SK-N-SH (cell line): ENCODE results near the gene TIAM1.

Experiments used
- EP300 ChIP-seq, 2 experiments: IDR thresholded peaks; 2 replicates each; pipeline versions ENCODE4 v1.4.0 to v1.6.1; 2012; ENCODE audit warnings: borderline replicate concordance in 1 of 2, low read depth in 1 of 2, low read length in 1 of 2
- GABPA ChIP-seq: IDR thresholded peaks from 2 replicates; pipeline ENCODE4 v1.4.0; 2012; ENCODE audit warnings: low read depth, mild to moderate bottlenecking
- RCOR1 ChIP-seq: fragments of 150-350 bp; IDR thresholded peaks from 2 replicates; pipeline ENCODE4 v1.6.1; 2017; ENCODE audit warnings: antibody characterized with exemption, low read length
- REST ChIP-seq: IDR thresholded peaks from 2 replicates; pipeline ENCODE4 v1.6.1; 2012; ENCODE audit warnings: mild to moderate bottlenecking, low read depth, low read length, moderate library complexity
- SMC3 ChIP-seq: IDR thresholded peaks from 2 replicates; pipeline ENCODE4 v1.6.1; 2012; ENCODE audit warnings: low read depth, low read length, improper control_type of control experiment
- USF2 ChIP-seq: fragments of 150-350 bp; IDR thresholded peaks from 2 replicates; pipeline ENCODE4 v1.6.1; 2017; ENCODE audit warnings: antibody characterized with exemption, low read length, low read depth, borderline replicate concordance
- TF ChIP-seq, protein P1 (sequence below): fragments of 200-600 bp; sonication (generic); IDR thresholded peaks from 2 replicates; pipeline ENCODE4 v1.6.1; 2017; ENCODE audit warnings: antibody characterized with exemption, mild to moderate bottlenecking, moderate library complexity

GRCh38 chr21:31135531-31136184 is 208.4 kb downstream of the TIAM1 start:
- TF ChIP-seq, protein P1, sequence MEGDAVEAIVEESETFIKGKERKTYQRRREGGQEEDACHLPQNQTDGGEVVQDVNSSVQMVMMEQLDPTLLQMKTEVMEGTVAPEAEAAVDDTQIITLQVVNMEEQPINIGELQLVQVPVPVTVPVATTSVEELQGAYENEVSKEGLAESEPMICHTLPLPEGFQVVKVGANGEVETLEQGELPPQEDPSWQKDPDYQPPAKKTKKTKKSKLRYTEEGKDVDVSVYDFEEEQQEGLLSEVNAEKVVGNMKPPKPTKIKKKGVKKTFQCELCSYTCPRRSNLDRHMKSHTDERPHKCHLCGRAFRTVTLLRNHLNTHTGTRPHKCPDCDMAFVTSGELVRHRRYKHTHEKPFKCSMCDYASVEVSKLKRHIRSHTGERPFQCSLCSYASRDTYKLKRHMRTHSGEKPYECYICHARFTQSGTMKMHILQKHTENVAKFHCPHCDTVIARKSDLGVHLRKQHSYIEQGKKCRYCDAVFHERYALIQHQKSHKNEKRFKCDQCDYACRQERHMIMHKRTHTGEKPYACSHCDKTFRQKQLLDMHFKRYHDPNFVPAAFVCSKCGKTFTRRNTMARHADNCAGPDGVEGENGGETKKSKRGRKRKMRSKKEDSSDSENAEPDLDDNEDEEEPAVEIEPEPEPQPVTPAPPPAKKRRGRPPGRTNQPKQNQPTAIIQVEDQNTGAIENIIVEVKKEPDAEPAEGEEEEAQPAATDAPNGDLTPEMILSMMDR = no peak
- TF ChIP-seq EP300 (IDR thresholded peaks at IDR 0.05; ENCODE audit: borderline replicate concordance in 1 of 2, low read depth in 1 of 2, low read length in 1 of 2) (no peak), REST (no peak), RCOR1 (no peak), SMC3 (no peak), USF2 (no peak), GABPA (no peak)
